ENCODE results near the gene ZBTB40.

DNA sequence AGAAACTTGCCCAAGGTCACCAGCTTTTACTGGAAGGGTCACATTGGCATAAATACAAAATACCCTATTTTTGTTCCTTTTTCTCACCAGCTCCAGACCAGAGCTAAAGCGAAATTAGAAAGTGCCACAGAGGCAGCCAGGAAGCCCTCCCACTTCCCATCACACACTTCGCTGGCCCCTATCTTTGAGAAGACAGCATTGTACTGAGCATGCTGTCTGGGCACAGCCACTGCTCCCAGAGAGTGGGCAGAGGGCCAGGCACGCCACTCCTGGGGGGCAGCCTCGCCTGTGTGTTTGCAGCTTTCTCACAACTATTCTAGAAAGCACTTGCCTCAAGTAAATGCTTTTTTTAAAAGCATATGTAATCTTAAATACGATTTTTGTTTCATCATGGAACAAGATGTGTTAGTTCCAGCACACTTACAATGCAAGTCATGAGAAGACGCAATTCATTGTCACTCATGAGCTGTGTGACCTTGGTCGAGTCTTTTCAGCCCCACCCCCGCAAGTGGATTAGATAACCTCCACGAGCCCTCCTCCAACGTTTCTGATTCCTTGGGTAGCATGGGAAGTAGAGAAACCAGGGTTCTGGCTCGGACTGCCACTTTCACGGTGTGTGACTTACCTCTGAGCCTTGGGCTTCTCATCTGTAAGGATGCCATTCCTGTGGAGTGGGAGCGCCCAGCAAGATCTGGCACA is 85.9 kb downstream of the ZBTB40 start:
- TF ChIP-seq MAX (IDR thresholded peaks at IDR 0.05), result no peak
- TF ChIP-seq, protein P1, sequence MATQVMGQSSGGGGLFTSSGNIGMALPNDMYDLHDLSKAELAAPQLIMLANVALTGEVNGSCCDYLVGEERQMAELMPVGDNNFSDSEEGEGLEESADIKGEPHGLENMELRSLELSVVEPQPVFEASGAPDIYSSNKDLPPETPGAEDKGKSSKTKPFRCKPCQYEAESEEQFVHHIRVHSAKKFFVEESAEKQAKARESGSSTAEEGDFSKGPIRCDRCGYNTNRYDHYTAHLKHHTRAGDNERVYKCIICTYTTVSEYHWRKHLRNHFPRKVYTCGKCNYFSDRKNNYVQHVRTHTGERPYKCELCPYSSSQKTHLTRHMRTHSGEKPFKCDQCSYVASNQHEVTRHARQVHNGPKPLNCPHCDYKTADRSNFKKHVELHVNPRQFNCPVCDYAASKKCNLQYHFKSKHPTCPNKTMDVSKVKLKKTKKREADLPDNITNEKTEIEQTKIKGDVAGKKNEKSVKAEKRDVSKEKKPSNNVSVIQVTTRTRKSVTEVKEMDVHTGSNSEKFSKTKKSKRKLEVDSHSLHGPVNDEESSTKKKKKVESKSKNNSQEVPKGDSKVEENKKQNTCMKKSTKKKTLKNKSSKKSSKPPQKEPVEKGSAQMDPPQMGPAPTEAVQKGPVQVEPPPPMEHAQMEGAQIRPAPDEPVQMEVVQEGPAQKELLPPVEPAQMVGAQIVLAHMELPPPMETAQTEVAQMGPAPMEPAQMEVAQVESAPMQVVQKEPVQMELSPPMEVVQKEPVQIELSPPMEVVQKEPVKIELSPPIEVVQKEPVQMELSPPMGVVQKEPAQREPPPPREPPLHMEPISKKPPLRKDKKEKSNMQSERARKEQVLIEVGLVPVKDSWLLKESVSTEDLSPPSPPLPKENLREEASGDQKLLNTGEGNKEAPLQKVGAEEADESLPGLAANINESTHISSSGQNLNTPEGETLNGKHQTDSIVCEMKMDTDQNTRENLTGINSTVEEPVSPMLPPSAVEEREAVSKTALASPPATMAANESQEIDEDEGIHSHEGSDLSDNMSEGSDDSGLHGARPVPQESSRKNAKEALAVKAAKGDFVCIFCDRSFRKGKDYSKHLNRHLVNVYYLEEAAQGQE (IDR thresholded peaks at IDR 0.05), result no peak
